Thyroid gland (tissue), 4 donors: Measurements from ENCODE around the gene RNFT2. TPM values are rescaled to one million over a fixed set of nuclear protein-coding genes. Genes with fewer than 3 reads are reported as not detected.

ENCODE experiments used
- DNase-seq, 2 donors: peaks; one replicate each; pipeline ENCODE4 v3.0.0-alpha.2; 2019
- H3K27ac ChIP-seq, 3 donors: fragments of 200-600 bp; sonication (generic); 1 replicate in 2 of 3; 2 replicates in 1 of 3; pipeline ENCODE4 v1.5.1; 2016 to 2019; ENCODE audit warnings: mild to moderate bottlenecking in 1 of 3, moderate library complexity in 1 of 3
- H3K27me3 ChIP-seq: fragments of 200-600 bp; sonication (generic); one replicate; pipeline ENCODE4 v1.5.1; 2019
- H3K36me3 ChIP-seq, 2 donors: fragments of 200-600 bp; sonication (generic); one replicate each; pipeline ENCODE4 v1.5.1; 2016 to 2019
- H3K4me1 ChIP-seq, 2 donors: fragments of 200-600 bp; sonication (generic); one replicate each; pipeline ENCODE4 v1.5.1; 2017 to 2019
- H3K4me3 ChIP-seq, 3 donors: fragments of 200-600 bp; sonication (generic); replicated peaks in 1 of 3; 1 replicate in 2 of 3; 2 replicates in 1 of 3; pipeline ENCODE4 v1.5.1; 2016; ENCODE audit warnings: mild to moderate bottlenecking in 1 of 3
- H3K9me3 ChIP-seq: fragments of 200-600 bp; sonication (generic); one replicate; pipeline ENCODE4 v1.5.1; 2017
- CTCF ChIP-seq, 6 experiments: fragments of 200-600 bp in 3 of 6; fragments of 450-650 bp in 3 of 6; sonication (generic) in 3 of 6; IDR thresholded peaks; one replicate each; pipeline ENCODE4 v1.5.1; 2016 to 2019; ENCODE audit warnings: antibody characterized with exemption in 6 of 6, mild to moderate bottlenecking in 2 of 6, inconsistent platforms in 1 of 6, moderate library complexity in 1 of 6
- POLR2A ChIP-seq, 2 donors: fragments of 450-650 bp; IDR thresholded peaks; one replicate each; pipeline ENCODE4 v1.6.1; 2017; ENCODE audit warnings: antibody characterized with exemption in 2 of 2, mild to moderate bottlenecking in 2 of 2, moderate library complexity in 1 of 2
- WGBS, 2 donors: methylation state at CpG; one replicate each; pipeline ENCODE4 v1.1.5; 2017; 5-methylcytosine and 5-hydroxymethylcytosine counted together
- intact Hi-C: fragments of 100-400 bp; cut with DNase I; formaldehyde crosslinking; loops from one replicate; pipeline ENCODE4 v1.15.1; 2023
- total RNA-seq, 4 donors: library from RNA; depleted of rRNA; stranded (reverse); fragments of >200 nt; gene quantifications; one replicate each; pipeline ENCODE4 v1.2.3, GENCODE V29; 2016

The RNFT2 gene
- total RNA-seq, 4 donors from 2014 or later = 2.3 to 5.0 (median 4.5) TPM

GRCh38 chr12:116774020-116774419 is 35.9 kb downstream of the RNFT2 start:
- no peak overlapping the region for H3K4me3 ChIP-seq
- H3K36me3 ChIP-seq = no peaks in the 10 kb centered on the region
- no peak for DNase-seq
- no peaks in the 10 kb centered on the region for H3K4me1 ChIP-seq
- no peaks in the 10 kb centered on the region for H3K27me3 ChIP-seq
- intact Hi-C loops = no loop called here
- no peaks in the 10 kb centered on the region for H3K9me3 ChIP-seq
- WGBS, 2 donors = 72% methylated on average over 4 of the region's 4 CpGs
- H3K27ac ChIP-seq = no peak overlapping the region
- TF ChIP-seq CTCF (IDR thresholded peaks at IDR 0.05) (no peak), POLR2A (IDR thresholded peaks at IDR 0.05) (no peak)

GRCh38 chr12:116777245-116777644 is 39.1 kb downstream of the RNFT2 start:
- Histone ChIP-seq H3K27ac (no peak overlapping the region), H3K9me3 (no peaks in the 10 kb centered on the region), H3K36me3 (no peaks in the 10 kb centered on the region), H3K4me3 (no peak overlapping the region), H3K4me1 (no peaks in the 10 kb centered on the region), H3K27me3 (no peaks in the 10 kb centered on the region)
- DNase-seq = no peak
- TF ChIP-seq CTCF (IDR thresholded peaks at IDR 0.05) (no peak), POLR2A (IDR thresholded peaks at IDR 0.05) (no peak)
- WGBS, 2 donors = 100% methylated on average over 1 of the region's 1 CpG
- intact Hi-C loops = no loop called here

GRCh38 chr12:116779597-116779996 is 41.5 kb downstream of the RNFT2 start:
- Histone ChIP-seq H3K4me1 (peaks cover 0 to 17% of the 10 kb centered on the region in 2 donors), H3K4me3 (no peak overlapping the region), H3K9me3 (no peaks in the 10 kb centered on the region), H3K27ac (no peak overlapping the region), H3K36me3 (no peaks in the 10 kb centered on the region), H3K27me3 (no peaks in the 10 kb centered on the region)
- DNase-seq = no peak
- intact Hi-C loops = no loop called here
- 100% methylated on average over 2 of the region's 2 CpGs for WGBS, 2 donors
- TF ChIP-seq POLR2A (IDR thresholded peaks at IDR 0.05) (no peak), CTCF (IDR thresholded peaks at IDR 0.05) (no peak)

- H3K4me3 ChIP-seq = no peak overlapping the region
- H3K36me3 ChIP-seq = no peaks in the 10 kb centered on the region
- H3K27me3 ChIP-seq = no peaks in the 10 kb centered on the region
- DNase-seq = no peak
- H3K4me1 ChIP-seq = peaks cover 0 to 17% of the 10 kb centered on the region in 2 donors
- TF ChIP-seq CTCF (IDR thresholded peaks at IDR 0.05) (no peak), POLR2A (IDR thresholded peaks at IDR 0.05) (no peak)
- H3K27ac ChIP-seq = no peak overlapping the region
- intact Hi-C loops = no loop called here
- 72 to 74% methylated on average over 4 of the region's 4 CpGs for WGBS, 2 donors
- no peaks in the 10 kb centered on the region for H3K9me3 ChIP-seq
Measured at GRCh38 chr12:116780942-116781341, 42.8 kb downstream of the RNFT2 start.

GRCh38 chr12:116783525-116784237 is 45.6 kb downstream of the RNFT2 start:
- no peaks in the 10 kb centered on the region for H3K27me3 ChIP-seq
- WGBS, 2 donors = 52 to 55% methylated on average over 5 to 6 of the region's 6 CpGs
- TF ChIP-seq POLR2A (IDR thresholded peaks at IDR 0.05) (no peak), CTCF (IDR thresholded peaks at IDR 0.05) (no peak)

More at GRCh38 chr12:116783525-116784237, 45.6 kb downstream of the RNFT2 start:
- Histone ChIP-seq H3K9me3 (no peaks in the 10 kb centered on the region), H3K4me1 (peaks cover 0 to 17% of the 10 kb centered on the region in 2 donors), H3K4me3 (no peak overlapping the region), H3K27ac (no peak overlapping the region), H3K36me3 (no peaks in the 10 kb centered on the region)
- intact Hi-C loops = no loop called here
- peak; percentile 86 for DNase-seq
